ENCODE measurements around the gene NFASC. TPM values are rescaled to one million over a fixed set of nuclear protein-coding genes. Genes with fewer than 3 reads are reported as not detected.

NFASC gene
- total and polyA plus RNA-seq, 12 donors: 4.8 to 76.7 (median 44.8) TPM

DNA sequence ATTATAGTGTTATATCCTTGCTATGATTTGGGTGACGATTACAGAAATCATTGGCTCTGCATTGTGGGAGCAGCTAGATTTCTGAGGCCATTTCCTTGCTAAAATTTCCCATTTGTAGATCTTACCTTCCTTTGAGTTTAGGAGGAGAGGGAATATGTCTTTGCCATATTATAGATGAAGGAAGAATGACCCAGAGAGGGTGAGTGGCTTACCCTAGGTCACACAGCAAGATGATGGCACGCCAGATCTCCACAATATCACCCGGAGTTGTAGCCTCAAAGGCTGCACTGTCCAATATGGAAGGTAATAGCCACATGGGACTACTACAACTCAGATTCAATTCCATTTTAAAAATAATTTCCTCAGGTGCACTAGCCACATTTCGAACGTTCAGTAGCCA, 182.6 kb downstream of the NFASC start:
- Histone ChIP-seq H3K4me1 (replicated peaks in 1 of 2) (no peaks in the 10 kb centered on the region), H3K9me3 (replicated peaks in 1 of 3) (no peaks in the 10 kb centered on the region), H3K27me3 (no peaks in the 10 kb centered on the region), H3K36me3 (replicated peaks in 1 of 2) (no peaks in the 10 kb centered on the region), H3K4me3 (no peak overlapping the region), H3K27ac (no peak overlapping the region)
- no peak for DNase-seq
- TF ChIP-seq CTCF (IDR thresholded peaks at IDR 0.05) (no peak), POLR2A (IDR thresholded peaks at IDR 0.05) (no peak)
- intact Hi-C loops (cut with DNase I): no loop called here
- 86 to 92% (median 88%) methylated on average over 5 of the region's 5 CpGs for WGBS, 4 donors

DNA sequence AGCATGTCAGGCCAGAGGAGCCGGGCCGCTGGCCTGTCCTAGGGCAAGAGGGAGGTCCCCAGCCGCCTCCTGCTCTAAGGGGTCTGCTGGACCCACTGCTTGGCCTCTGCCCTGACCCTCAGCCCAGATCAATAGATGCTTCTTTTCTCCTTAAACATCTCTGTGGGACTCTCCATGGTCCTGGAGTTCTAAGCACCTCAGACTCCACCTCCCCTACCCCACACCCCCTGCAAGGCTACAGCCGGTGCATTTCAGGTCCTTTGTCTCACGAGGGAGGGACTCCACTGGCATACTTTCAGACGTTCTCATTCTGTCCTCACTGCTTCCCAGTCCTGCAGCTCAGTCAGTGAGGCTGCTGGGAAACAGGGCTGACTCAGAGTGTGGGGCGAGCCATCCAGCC, 183.4 kb downstream of the NFASC start:
- WGBS, 4 donors: 52 to 70% (median 61%) methylated on average over 5 to 7 of the region's 7 CpGs
- DNase-seq: no peak
- TF ChIP-seq POLR2A (IDR thresholded peaks at IDR 0.05): no peak
- Histone ChIP-seq H3K36me3 (replicated peaks in 1 of 2) (no peaks in the 10 kb centered on the region), H3K27me3 (no peaks in the 10 kb centered on the region), H3K9me3 (replicated peaks in 1 of 3) (no peaks in the 10 kb centered on the region), H3K4me3 (no peak overlapping the region), H3K4me1 (replicated peaks in 1 of 2) (no peaks in the 10 kb centered on the region), H3K27ac (no peak overlapping the region)
- intact Hi-C loops (cut with DNase I): no loop called here

DNA sequence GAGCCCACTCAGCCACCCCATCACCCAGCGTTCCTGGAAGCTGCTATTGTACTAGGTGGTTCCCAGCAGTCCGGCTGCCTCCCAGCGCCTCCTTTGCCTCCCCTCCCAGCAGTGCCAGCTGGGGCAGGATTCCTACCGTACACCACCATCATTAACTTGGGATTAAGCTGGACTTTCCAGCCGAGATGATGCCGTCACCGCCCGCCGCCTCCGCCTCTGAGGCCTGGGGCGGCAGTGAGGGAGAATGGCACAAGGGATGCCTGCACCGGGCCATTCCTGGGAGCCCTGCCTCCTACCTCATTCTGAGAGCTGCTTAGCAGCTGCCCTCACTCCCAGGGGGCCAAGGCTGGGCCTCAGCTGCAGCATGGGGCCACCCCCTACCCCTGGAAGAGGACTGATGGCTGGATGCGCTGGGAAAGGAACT, 185.5 kb downstream of the NFASC start:
- 81 to 89% (median 85%) methylated on average over 13 of the region's 13 CpGs for WGBS, 4 donors
- TF ChIP-seq CTCF (IDR thresholded peaks at IDR 0.05) (no peak), POLR2A (IDR thresholded peaks at IDR 0.05) (no peak)
- Histone ChIP-seq H3K4me1 (replicated peaks in 1 of 2) (no peaks in the 10 kb centered on the region), H3K27me3 (no peaks in the 10 kb centered on the region), H3K4me3 (no peak overlapping the region), H3K36me3 (replicated peaks in 1 of 2) (no peaks in the 10 kb centered on the region), H3K27ac (no peak overlapping the region), H3K9me3 (replicated peaks in 1 of 3) (no peaks in the 10 kb centered on the region)
- DNase-seq: no peak
- intact Hi-C loops (cut with DNase I): no loop called here

- DNase-seq: no peak
- Histone ChIP-seq H3K27me3 (no peaks in the 10 kb centered on the region), H3K36me3 (replicated peaks in 1 of 2) (no peaks in the 10 kb centered on the region), H3K4me3 (no peak overlapping the region), H3K27ac (no peak overlapping the region), H3K4me1 (replicated peaks in 1 of 2) (no peaks in the 10 kb centered on the region), H3K9me3 (replicated peaks in 1 of 3) (no peaks in the 10 kb centered on the region)
- TF ChIP-seq POLR2A (IDR thresholded peaks at IDR 0.05) (no peak), CTCF (IDR thresholded peaks at IDR 0.05) (no peak)
- 91 to 94% (median 93%) methylated on average over 5 to 6 of the region's 6 CpGs for WGBS, 4 donors
- intact Hi-C loops (cut with DNase I): no loop called here
These were observed 186.4 kb downstream of the NFASC start for GRCh38 chr1:205056956-205057568.

Data from adrenal gland (tissue), 12 donors.